ENCODE data around the gene XPOT.

Gene XPOT

DNA sequence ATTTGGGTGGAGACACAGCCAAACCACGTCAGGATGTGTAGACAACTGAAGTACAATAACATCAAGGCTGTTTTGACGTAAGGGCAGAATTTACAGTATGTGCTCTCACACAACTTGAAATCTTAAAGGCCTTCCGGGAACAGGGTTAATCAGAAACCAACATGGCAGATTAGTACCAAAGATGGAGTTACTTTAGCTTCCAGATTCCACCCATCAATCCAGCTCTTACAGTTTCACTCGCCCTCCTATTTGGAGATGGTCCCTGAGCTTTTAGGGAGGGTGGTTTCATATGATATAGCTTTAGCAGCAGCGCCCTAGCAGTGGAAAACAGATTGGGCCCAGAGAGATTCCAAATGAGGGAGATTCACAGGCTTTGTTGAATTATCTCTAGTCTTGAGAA, 2.0 kb upstream of the XPOT start:
- TF ChIP-seq, protein P1, sequence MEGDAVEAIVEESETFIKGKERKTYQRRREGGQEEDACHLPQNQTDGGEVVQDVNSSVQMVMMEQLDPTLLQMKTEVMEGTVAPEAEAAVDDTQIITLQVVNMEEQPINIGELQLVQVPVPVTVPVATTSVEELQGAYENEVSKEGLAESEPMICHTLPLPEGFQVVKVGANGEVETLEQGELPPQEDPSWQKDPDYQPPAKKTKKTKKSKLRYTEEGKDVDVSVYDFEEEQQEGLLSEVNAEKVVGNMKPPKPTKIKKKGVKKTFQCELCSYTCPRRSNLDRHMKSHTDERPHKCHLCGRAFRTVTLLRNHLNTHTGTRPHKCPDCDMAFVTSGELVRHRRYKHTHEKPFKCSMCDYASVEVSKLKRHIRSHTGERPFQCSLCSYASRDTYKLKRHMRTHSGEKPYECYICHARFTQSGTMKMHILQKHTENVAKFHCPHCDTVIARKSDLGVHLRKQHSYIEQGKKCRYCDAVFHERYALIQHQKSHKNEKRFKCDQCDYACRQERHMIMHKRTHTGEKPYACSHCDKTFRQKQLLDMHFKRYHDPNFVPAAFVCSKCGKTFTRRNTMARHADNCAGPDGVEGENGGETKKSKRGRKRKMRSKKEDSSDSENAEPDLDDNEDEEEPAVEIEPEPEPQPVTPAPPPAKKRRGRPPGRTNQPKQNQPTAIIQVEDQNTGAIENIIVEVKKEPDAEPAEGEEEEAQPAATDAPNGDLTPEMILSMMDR (IDR thresholded peaks at IDR 0.05; ENCODE audit: insufficient read depth, low read depth, low read length, missing control alignments): no peak
- DNase-seq (ENCODE audit: low read depth): no peak
- no peak overlapping the region for H3K4me3 ChIP-seq (ENCODE audit: low read length)

DNA sequence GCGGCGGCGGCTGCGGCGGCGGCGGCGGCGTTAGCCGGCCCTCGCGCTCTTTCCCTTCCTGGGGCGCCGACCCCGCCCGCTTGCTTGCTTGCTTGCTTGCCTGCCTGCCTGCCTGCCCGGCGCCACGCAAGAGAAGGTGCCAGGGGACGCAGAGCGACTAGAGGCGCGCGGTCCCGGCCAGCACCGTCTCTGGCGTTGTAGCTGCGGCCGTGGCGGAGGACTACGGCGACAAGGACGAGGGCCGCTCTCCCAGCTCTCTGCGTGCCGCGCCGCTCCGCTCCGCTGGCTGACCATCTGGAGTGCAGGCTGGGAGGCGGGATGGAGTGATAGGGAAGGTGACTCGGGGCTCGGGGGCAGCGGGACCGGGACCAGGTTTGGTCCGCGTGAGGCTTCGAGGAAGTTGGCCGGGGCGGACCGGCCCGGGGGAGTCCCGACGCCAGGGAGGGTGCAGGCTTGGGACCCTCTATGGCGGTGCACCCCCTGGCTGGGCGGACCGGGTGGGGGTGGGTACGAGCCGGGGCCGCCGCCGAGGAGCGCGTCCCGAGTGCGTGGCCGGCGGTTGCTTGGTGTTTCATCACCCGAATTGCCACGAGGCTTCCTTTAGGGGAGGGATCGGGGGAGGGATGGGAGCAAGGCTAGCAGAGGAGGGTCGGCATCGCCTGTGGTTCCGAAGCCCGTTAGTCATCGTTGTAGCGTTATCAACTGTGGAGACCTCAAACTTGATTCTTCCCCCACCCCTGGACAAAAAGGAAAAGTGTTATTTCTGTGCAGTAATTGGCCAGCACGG, 471 bp downstream of the XPOT start:
- TF ChIP-seq, protein P1 (IDR thresholded peaks at IDR 0.05; ENCODE audit: insufficient read depth, low read depth, low read length, missing control alignments): no peak
- H3K4me3 ChIP-seq (ENCODE audit: low read length): peak overlapping the region; percentile 90
- peak; percentile 66 for DNase-seq (ENCODE audit: low read depth)

DNA sequence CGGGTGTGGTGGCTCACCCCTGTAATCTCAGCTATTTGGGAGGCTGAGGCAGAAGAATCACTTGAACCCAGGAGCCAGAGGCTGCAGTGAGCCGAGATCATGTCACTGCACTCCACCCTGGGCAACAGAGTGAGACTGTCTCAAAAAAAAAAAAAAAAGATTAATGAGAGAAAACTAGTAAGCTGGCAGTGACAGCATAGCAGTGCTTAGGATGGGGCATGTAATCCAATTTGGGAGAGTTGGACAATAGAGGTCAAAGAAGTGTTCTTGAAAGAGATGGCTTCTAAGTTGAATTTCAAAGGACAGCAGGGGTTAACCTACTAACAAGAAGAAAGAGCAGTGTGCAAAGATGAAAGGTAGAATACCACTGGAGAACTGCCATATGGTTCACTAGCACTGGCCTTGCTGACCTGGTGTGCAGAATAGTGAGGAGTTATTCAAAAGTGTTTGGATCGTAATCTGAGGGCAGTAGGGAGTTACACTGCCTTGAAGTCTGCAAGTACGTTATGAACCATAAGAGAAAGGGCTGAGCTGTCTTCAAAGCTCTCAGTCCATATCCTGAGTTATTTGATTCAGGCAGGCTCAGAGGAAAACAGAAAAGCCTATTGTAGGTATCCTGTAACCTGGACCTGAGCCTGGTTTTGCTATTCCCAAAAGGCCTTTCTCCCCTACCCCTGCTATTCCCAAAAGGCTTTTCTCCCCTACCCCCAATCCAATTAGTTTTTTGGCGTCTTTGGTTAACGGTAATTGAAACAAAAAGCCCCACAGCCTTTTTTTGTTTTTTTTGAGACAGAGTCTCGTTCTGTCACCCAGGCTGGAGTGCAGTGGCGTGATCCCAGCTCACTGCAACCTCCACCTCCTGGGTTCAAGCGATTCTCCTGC, 3.4 kb downstream of the XPOT start:
- TF ChIP-seq, protein P1 (IDR thresholded peaks at IDR 0.05; ENCODE audit: insufficient read depth, low read depth, low read length, missing control alignments): no peak

DNA sequence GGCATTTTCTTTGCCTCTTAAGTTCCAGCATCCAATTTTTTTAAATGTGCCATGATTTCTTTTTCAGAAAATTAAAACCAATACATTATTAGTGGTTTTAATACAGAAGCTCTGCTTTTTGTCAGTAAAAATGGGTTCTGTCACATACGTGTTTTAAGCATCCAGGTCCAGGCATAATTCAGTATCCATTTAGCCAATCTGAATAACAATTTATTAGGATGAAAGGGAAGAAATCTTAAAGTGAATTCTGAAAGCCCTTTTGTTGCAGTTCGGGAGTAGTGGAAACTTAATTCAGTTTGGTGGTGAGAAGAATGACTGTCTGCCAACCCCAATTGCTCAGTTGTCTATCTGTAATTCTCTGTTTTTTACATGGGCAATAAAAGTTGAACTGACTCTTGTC, 7.2 kb downstream of the XPOT start:
- TF ChIP-seq, protein P1 (IDR thresholded peaks at IDR 0.05; ENCODE audit: insufficient read depth, low read depth, low read length, missing control alignments): no peak
- DNase-seq (ENCODE audit: low read depth): no peak
- no peak overlapping the region for H3K4me3 ChIP-seq (ENCODE audit: low read length)

More for the DNA sequence above, 3.4 kb downstream of the XPOT start:
- no peak for DNase-seq (ENCODE audit: low read depth)
- no peak overlapping the region for H3K4me3 ChIP-seq (ENCODE audit: low read length)

DNA sequence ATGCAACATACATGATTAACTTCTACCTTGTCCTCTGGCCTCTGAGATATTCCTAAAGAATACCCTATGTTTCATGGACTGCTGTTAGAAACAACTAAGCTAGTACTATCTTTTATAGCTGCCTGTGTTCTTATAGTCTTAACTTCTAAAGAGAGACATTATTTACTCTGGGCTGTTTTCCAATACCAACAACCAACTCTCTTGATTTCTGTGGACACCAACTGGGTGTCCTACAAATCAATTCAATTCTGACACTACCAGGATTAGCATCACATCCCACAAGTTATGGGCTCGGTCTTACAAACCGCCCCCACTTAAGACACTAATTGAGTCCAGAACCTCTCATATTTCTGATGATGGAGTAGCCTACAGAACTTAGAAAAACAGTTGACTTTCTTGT, 8.3 kb downstream of the XPOT start:
- TF ChIP-seq, protein P1 (IDR thresholded peaks at IDR 0.05; ENCODE audit: insufficient read depth, low read depth, low read length, missing control alignments): no peak
- no peak overlapping the region for H3K4me3 ChIP-seq (ENCODE audit: low read length)
- DNase-seq (ENCODE audit: low read depth): no peak

DNA sequence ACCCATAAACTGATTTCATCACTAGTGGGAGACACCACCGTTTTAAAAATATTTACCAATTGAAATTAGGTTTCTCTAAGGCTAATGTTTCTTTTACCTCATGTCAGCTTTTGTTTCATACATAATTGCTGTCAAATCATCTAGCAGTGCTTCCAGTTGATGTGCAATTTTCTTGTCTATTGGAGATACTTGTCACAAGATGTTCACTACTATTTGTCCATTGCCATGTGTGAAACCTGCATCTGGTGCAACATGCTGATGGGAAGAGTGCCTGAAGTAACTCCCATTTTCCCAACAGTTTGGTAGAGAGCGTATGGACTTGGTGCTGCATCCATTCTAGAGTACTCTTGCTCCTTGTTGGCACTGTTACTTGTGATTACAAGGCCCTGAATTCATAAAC, 9.7 kb downstream of the XPOT start:
- DNase-seq (ENCODE audit: low read depth): no peak
- TF ChIP-seq, protein P1 (IDR thresholded peaks at IDR 0.05; ENCODE audit: insufficient read depth, low read depth, low read length, missing control alignments): no peak

More for the DNA sequence above, 9.7 kb downstream of the XPOT start:
- no peak overlapping the region for H3K4me3 ChIP-seq (ENCODE audit: low read length)
